Stimulated activated CD4-positive, alpha-beta T cell treated with anti-CD3 and anti-CD28 coated beads, Interleukin-4, amount 100 ng/mL, for 1 hour (primary cell): ENCODE results near the gene DLL4.

Experiments
- DNase-seq: peaks from one replicate; pipeline ENCODE4 v3.0.0-alpha.2; 2020

DLL4 gene

DNA sequence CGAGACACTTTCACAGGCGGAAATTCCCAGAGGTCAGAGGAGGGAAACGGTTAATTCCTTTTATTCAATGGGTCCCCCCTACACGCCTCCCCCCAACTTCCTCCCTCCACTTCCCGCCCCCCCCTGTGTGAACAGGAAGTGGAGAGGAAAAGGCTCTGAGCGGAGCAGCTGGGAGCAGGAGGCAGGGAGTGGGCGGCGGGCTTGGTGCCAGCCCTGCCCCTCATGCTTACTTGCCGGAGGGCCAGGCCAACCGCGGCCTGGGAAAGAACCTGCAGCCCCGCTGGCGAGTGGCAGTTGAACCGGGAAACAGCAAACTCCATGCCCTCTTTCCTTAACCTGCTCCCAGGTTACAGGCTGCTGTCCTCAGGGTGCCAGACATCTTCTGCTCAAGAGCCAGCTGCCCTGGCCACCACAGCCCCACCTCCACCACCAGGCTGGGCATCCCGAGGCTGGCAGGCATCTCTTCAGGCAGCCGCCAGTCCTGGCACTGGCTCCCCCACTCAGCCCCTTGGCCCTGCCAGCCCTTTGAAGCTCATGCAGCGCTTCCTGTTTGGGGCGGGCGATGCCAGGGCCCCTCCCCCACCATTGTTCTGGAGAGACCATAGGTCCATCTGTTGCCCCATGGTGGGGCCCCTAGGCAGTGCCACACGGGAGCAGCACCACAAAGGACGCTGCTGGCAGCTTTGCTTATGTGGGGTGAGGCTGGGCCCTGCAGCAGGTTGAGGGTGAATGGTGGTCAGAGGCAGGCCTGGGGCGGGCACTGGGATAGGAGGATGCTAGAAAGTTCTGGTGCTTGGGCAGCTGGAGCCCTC is 21.9 kb upstream of the DLL4 start:
- DNase-seq, result peak; percentile 47

DNA sequence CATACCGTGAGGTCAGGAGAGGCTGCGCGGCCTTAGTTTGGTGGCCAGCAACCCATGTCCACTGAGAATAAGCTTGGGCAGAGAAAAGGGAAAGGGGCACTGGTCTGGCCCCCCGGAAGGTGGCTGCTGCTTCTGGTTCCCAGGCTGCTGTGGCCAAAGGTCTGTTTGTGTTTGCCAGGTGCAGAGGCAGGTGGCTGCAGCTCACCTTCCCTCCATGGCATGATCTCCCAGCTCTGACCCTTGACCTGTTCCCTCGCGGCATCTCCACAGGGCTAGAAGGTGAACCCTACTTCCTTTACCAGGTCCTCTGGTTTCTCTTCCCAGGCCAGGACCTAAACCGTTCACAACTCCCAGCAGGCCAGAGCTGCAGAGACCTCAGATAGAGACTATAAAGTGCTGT is 21.0 kb upstream of the DLL4 start:
- DNase-seq, result no peak

DNA sequence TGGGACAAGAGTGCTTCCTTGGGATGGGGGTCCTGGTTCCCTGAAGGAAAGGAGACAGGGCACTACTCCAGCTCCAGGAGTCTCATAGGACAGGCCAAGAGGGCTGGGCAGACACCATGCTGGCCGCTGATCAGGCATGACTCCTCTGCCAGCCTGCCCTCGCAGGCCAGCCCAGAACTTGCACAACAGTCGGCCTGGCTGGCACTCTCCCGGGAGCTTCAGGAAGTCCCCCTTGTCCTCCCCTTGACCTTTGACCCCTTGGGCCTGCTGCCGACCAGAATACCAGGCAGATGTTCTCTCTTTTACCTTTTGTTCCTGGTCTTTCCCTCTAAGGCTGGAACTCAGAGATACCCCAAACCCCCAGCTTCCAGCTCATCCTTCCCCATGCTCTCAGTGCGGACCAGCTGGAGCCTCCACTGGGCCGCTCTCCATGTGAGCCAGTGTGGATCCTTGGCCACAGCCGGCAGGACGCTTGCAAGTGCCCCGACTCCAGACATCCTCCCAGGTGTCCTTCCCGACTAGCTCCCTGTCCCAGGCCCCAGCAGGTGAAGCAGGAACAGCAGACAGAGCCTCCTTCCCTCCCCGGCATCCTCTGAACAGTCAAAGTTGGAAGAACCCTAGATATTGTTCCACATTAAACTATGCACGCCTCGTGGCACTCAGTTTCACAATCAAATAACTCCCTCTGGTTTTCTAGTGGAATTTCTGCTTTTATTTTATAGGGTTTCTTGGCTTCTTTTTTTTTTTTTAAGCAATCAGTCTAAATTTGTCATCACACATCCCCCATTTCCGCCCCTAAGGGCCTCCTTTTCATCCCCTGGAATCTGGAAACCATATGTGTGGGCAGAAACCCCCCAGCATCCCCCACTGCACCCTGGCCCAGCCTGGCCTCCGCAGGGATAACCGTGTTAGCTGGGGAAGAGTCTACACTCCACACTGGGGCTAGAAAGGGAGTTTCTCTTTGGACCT is 19.2 kb upstream of the DLL4 start:
- no peak for DNase-seq

DNA sequence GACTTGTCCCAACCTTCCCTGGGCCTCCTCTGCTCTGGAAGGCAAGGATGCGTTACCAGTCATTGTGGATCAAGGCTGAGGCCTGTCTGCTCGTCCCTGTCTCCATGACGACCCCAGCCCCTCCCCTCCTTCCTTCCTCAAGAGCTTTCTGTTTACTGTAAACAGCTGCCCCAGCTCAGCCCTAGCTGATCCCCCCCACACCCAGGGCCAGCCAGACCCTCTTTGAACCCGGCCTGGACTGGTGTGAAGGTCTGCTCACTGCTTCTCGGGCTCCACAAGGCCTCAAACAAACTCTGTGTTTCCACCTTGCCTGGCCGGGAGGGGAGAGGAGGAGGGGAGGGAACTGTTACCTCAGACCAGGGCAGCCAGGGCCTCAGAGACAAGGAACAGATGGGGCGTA is 18.0 kb upstream of the DLL4 start:
- DNase-seq, result no peak

DNA sequence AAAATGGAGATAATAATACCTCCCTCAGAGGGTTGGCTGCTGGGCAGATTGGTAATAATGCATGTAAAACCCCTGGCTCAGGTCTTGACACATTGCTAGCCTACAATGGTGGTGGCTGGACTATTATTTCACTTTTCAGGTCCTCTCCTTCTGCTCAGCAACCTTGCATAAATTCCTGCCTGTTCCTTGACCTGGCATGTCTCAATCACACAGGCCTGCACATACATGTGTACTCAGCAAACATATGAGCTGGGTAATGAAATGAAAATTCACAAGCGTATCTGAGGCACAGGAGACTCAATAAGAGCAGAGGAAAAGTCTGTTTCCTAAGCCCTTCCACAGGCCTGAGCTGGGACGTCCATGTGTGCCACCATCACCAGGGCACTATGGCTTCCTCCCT is 17.4 kb upstream of the DLL4 start:
- no peak for DNase-seq

DNA sequence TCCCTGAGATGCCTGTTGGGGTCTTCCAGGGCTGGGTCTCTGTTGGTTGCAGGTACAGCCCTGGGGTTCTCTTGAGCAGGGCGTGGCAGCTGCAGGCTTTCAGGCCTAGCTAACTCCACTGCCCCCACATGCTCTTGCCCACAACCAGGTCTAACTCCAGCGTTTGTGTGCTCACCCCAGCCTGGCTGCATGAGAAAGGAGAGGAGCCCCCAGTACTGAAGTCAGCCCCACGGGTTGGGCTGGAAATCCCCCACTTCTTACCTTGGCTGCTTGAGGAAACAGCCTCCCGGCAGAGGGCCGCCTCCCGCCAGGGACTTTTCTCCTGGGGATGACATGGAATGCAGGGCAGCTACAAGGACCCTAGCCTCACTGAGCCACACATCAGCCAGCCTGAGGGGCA is 16.7 kb upstream of the DLL4 start:
- no peak for DNase-seq

DNA sequence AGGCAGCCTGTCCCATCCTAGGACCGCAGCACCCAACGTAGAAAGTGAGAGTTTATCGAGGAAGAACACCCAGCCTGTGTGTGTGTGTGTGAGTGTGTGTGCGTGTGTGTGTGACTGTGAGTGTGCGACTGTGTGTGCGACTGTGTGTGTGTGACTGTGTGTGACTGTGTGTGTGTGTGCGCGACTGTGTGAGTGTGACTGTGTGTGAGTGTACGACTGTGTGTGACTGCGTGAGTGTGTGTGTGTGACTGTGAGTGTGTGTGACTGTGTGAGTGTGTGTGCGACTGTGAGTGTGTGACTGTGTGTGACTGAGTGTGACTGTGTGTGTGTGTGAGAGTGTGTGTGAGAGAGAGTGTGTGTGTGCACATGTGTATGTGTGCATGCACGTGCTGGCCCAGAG is 15.1 kb upstream of the DLL4 start:
- DNase-seq, result no peak

DNA sequence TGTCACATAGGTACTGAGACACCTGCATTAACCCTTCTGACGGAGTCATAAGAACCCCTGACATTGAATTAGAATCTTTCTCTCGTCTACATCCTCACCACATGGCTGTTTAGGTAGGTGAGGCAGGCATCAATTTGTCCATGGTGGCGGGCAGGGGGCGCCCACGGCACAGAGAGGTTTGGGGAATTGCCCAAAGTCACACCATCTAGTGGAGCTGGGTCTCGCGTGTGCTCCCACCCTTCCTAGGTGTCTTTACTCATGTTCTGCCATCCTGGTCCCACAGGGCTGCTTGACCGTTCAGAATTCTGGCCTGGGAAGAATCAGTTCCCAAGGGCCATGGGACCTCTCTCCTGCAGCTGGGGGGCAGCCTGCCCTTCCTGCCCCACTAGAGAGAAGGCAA is 14.7 kb upstream of the DLL4 start:
- DNase-seq, result no peak

DNA sequence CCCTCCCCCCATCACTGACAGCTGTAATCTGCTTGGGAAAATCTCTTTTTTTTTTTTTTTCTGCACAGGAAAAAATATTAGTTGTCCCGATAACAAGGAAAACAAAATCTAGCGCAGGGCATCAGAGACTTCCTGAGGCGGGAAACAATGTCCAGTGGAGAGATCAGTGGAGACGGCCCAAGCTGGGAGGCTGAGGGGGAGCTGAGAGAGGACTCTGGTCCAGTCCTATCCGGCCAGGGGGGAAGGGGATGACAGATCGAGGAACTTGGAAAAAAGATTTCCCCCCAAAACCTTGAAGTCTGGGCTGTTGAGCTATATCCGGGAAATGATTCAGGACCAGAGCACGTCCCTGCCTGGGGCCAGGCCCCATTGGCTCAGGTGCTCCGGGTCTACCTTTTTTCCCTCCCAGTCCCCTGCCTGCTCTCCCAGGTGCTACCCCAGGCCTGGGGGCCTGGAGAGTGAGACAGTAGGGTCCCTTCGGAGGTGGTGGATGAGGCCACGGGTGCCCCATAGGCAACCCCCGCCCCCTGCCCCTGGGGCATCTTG is 14.0 kb upstream of the DLL4 start:
- DNase-seq, result no peak

DNA sequence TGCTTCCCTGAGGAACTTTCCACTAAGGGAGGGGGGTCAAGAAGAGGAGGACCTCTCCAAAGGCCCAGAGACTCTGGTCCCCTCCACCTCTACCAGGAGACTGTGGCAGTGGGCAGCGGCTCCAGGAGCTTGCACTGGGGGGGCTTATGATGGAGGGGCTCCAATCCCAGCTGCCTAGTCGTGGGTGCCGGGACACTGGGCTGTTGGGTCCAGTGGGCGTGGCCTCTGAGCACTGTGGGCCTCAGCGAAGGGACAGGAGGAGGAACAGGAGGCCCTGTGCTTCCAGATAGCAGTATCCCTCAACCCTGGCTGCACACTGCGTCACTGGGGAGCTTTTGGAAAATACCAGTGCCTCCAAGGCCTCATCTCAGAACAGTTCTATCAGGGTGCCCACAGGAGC is 13.5 kb upstream of the DLL4 start:
- no peak for DNase-seq

DNA sequence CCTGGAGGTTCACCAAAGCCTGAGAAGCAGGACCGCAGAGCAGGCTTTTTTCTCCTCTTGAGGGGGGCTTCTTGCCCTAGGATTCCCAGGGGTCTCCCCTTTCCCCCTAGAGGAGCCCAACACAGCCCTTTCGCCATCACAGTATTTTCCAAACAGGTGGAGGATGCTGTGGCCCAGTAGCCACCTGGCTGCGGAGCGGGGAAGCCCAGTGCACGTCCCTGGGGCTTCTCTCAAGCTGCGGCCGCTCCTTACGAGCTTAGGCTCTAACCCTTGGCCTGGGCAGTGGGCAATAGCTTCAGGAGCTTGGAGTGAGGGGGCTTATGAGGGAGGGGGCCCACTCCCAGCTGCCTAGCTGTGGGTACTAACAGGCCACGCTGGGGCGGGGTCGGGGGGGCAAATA is 11.6 kb upstream of the DLL4 start:
- DNase-seq, result no peak

DNA sequence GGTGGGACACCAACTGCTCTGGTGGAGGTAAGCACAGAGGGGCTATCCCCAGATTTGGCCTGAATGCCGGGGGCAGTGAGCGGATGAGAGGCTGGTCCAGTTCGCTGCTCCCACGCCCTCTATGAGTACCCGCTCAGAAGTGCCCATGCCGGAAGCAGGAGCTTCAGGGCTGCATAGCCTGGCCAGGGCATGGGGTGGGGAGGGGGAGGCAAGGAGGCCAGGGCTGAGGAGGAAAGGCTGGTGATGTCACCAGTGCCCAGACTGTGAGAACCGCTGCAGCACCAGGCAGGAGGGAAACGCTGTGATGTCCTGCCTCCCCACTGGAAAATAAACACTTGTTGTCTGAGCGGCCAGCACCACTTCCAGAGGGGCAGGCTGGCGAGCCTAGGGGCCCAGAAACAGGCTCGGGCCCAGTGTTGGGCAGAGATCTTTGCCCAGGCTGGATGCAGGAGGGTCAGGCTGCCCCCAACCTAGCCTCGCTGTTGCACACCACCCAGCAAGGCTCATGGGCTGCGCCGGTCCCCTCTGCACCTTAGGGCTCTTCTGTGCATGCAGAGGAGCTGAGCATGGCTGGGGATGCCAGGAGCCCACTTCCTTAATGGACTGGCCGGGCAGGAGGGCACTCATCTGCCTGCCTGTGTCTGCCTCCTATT is 10.9 kb upstream of the DLL4 start:
- DNase-seq, result no peak

DNA sequence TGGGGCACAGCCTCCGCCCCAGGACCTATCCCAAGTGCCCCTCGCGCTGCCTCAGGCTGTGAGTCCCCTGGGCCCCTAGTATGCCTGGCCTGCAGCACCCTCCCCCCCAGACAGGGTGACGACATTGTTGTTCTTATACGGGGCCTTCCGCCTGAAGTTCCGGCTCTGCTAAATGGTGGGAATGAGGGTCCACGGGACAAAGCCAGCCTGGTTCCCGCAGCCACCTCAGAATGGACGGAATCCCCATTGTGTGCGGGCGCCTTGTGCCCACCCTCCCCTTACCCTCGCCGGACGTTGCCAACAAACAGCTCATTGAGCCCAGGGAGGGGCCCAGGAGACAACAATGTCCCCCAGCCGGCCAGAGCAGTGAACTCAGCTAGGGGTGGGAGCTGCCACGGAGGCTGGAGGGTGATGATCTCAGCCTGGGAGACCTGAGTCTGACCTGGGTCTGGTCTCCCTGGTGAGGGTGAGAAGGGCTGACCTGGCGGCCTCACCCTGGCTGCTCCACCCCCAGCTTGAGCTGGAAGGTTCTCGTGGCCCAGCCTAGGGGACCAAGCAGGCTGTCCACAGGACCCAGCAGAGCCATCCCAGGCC is 10.2 kb upstream of the DLL4 start:
- no peak for DNase-seq

DNA sequence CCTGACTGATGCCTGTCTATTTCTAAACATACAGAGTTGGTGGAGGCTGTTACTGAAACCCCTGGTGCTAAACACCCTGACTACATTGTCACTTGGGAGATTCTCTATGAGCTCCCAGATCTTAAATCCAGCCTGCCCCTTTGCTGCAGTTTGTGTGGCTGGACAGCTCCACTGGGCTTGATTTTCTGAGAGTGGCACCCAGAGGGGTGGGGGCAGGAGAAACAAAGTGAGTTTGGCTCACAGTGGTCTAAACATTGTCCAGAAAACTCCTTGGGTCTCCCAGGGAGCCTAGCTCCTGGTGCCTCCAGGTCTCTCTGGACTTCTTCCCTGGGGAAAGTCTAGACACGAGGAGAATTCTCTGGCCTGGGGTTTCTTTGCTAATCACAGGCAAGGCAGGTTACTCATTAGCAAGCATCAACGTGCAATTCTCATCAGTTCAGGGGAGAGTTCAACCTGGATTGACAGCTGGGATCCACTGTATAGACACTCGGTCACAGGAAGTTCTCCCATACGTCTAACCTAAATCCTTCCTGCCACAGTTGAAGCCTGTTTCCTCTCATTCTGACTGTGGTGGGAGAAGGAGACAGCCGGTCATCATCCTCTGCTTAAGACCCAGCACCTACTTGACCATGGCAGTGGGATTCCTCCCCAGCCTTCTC is 7.1 kb upstream of the DLL4 start:
- DNase-seq, result no peak

DNA sequence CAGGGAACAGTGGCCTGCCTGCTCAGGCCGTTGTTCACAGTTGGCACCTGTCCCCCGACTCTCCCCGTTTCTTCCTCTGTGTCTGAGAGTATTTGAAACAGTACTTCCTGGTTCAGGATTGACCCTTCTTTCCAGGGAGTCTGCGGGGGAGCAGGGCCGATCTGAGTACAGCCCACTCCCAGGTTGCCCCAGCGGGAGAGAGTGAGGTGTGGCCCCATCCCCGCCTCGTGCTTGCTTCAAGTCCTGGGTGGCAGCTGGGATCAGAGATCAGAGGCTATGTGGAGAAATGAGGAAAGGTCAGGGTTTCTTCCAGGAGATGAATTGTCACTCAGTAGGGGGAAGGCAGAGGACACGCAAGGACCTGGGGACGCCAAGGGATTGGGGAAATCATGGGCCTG is 6.5 kb upstream of the DLL4 start:
- no peak for DNase-seq

DNA sequence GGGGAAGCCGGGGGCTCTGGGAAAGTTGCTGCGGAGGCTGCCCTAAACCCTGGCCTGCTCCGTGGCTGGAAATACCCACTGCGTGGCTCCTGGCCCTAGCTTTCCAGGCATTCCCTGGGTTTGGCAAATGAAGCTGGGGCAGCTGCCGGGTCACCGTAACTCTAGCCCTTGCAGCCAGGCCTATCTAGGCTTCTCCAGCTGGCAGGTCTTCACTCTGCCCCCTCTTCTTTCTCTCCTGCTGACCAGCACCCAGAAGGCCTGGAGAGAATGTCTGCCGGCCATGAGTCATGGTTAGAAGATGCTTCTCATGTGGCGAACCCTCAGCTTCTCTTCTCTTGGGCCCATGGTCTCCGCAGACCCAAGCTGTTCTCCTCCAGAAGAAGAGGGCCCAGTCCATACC is 5.6 kb upstream of the DLL4 start:
- no peak for DNase-seq

DNA sequence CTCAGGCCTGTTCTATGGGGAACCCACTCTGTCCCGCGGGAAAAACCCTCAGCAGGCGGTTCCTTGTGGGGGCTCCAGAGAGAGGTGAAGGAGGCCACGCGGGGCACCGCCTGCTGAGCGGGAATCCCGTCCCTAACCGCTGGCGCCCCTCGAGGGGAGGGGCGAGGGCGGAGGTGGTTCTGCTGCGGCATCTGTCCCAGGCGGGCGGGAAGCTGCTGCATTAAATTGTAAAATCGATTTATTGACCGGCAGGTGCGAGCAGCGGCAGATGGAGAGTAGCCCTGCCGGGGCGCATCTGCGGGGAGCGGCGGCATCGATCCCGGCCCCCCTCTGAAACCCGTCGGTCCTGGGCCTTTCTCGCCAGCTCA is 3.7 kb upstream of the DLL4 start:
- DNase-seq, result no peak

DNA sequence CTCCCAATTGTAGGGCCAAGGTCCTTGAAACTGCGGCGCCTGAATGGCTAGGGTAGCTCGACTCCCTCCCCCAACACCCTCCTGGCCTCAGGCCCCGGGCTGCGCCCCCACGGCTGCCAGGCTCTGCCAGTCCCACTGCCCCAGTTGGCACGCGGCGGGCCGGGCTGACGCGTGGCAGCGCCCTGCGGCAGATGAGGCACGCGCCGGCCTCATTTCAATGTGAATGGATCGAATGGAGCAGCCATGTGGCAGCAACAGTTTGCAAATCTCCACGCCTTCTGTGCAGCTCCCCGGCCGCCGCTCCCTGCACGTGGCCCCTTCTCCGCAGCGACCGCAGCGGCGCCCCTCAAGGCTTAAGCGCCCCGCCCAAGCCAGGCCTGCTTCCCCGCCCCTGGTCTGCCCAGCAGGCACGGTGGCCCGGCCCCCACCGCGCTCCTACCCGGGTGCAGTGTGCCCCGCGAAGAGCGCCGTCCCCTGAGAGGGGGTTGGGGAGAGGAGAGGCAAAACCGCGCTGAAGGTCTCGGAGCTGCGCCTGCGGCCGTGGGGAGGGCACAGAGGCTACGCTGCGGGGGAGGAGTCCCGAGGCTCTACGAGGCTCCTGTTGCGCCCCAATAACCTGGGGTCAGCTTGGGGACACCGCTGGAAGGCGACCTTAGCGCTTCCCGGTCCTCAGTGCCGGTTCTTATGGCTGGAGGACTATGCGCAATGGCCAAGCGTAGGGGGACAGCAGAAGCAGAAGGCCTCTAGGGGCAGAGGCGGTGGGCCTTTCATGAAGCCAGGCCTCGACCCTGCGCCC is 3.1 kb upstream of the DLL4 start:
- DNase-seq, result peak; percentile 23

DNA sequence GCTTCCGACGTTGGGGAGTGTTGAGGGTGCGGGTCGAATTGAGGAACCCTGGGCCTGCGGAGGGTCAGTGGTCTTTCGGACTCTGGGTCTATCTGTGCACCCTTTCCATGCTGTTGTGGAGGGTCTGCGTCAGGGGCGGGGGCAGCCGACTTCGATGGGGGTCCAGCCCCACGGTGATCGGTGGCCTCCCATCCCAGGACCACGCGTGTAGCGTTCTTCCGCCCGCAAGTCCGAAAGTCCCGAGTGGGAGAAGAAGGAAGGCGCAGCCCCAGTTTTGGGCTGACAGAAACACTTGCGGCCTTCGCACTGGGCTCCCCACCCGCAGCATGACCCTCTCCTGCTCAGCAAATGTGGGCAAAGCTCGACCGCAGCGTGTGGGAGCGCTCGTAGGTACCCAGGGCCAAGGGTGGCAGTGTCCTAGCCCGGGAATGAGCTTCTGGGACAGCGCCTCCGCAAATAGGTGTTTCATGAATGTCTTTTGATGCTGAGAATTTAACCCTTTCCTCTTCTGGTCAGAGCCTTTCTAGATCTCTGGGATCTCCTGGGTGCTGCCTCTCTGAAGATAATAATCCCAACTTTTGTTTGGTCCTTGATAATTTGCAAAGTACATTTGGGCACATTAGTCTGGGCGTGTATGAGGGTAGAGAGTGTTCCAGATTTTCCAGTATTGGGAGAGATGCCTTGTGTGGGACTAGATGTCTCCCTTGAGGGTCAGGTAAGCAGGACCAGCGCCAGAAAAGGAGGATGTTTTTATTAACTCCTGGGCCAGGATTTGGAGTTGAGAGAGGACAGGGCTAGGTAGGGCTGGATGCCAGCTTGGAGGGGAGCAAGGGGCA is 2.3 kb upstream of the DLL4 start:
- no peak for DNase-seq

DNA sequence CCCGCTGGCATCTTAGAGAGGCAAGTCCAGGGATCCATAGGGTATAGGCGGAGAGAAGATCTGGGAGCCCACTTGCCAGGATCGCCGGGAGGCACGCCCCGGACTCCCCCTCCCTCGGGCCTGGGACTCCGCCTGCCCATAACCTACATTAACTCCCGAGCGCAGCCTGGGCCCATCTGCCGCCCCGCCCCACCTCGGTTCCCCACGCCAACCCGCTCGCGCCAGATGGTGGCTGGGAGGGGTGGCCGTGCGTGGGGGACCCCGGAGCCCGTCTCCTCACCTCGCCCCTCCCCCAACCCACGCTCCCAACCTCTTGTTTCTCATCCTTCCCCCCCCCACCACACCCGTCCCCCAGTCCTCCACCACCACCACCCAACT is 1.7 kb upstream of the DLL4 start:
- no peak for DNase-seq
